H1 (cell line): ENCODE data around the gene RBBP6.

ENCODE experiments used
- BACH1 ChIP-seq: IDR thresholded peaks from 2 replicates; pipeline ENCODE4 v1.6.1; 2012; ENCODE audit warnings: low read length, improper control_type of control experiment
- CREB1 ChIP-seq: IDR thresholded peaks from 2 replicates; pipeline ENCODE4 v1.6.1; 2012; ENCODE audit warnings: inconsistent platforms
- CTCF ChIP-seq, 3 experiments: IDR thresholded peaks; 1 replicate in 2 of 3; 2 replicates in 1 of 3; pipeline versions ENCODE4 v1.5.1 to v1.6.1; 2011; ENCODE audit warnings: low read length in 3 of 3, mild to moderate bottlenecking in 3 of 3, inconsistent platforms in 2 of 3, low read depth in 1 of 3, moderate library complexity in 1 of 3; ENCODE audit not compliant: insufficient read depth in 1 of 3; ENCODE audit errors: control extremely low read depth in 1 of 3
- EGR1 ChIP-seq: IDR thresholded peaks from 2 replicates; pipeline ENCODE4 v1.6.1; 2011; ENCODE audit warnings: low read depth, low read length, borderline replicate concordance
- EZH2 ChIP-seq: fragments of 200-600 bp; sonication (generic); IDR thresholded peaks from 2 replicates; pipeline ENCODE4 v1.7.1; 2012; ENCODE audit warnings: low read depth, mild to moderate bottlenecking, moderate library complexity, low read length, inconsistent platforms; ENCODE audit not compliant: severe bottlenecking
- RFX5 ChIP-seq: IDR thresholded peaks from 2 replicates; pipeline ENCODE4 v1.6.1; 2011; ENCODE audit warnings: low read depth, low read length, improper control_type of control experiment, borderline replicate concordance
- SRF ChIP-seq: IDR thresholded peaks from 2 replicates; pipeline ENCODE4 v1.6.1; 2011; ENCODE audit warnings: mild to moderate bottlenecking, low read depth, low read length, moderate library complexity
- TF ChIP-seq, protein P1 (sequence below): IDR thresholded peaks from 2 replicates; pipeline ENCODE4 v1.6.1; 2012; ENCODE audit warnings: low read length, inconsistent platforms

DNA sequence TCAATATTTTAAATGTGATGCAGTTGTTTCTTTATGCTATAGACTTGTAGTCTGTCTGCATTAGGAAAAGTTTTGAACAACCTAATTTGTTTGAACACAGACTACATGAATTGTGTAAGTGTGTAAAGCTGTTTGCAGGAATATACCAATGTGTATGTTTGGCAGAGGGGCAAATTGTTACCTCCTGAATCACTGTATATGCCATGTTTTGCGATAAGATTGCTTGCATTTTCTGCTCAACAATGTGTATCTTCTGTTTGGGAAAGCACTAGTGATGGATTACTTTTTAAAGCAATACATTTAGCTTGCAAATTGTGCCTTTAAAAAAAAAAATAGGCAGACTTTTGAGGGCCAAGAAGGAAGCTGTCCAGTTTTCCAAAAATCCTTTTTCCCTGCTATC is 14.6 kb downstream of the RBBP6 start:
- TF ChIP-seq, protein P1, sequence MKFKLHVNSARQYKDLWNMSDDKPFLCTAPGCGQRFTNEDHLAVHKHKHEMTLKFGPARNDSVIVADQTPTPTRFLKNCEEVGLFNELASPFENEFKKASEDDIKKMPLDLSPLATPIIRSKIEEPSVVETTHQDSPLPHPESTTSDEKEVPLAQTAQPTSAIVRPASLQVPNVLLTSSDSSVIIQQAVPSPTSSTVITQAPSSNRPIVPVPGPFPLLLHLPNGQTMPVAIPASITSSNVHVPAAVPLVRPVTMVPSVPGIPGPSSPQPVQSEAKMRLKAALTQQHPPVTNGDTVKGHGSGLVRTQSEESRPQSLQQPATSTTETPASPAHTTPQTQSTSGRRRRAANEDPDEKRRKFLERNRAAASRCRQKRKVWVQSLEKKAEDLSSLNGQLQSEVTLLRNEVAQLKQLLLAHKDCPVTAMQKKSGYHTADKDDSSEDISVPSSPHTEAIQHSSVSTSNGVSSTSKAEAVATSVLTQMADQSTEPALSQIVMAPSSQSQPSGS = no peak
- TF ChIP-seq CTCF (IDR thresholded peaks at IDR 0.05; ENCODE audit: control extremely low read depth in 1 of 3, insufficient read depth in 1 of 3, low read depth in 1 of 3, low read length in 3 of 3) (no peak), BACH1 (no peak), EGR1 (no peak), SRF (no peak), CREB1 (no peak), RFX5 (no peak), EZH2 (no peak)
